ENCODE results near the gene PZP. TPM values are rescaled to one million over a fixed set of nuclear protein-coding genes. Genes with fewer than 3 reads are reported as not detected.

The PZP gene
- total RNA-seq, 4 donors from 2014 or later, result 0.15 TPM; not detected in 3

DNA sequence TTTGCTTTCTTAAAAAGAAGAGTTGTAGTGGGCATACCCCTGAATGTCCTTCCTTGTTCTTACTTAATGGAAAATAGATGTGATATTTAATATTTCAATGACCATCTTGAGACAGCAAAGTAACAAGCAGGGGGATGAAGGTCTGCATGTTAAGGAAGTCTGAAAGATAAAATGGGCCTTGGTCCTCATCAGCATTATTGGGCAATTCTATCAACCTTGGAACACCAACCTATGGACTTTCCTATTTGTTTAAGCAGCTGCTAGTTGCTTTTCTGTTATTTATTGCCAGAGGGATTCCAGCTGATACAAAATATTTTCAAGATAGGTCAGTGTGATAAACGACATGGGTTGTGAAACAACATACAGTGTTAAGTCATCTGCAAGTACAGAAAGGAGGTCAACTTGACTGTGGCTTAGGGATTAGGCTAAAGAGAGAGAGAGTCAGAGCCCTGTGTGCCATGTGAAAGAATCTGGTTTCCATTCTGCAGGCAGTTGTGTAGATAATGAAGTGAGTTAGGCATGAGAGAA lies 76.1 kb downstream of the PZP start:
- WGBS, result 50% methylated on average over 1 of the region's 1 CpG
- no peaks in the 10 kb centered on the region for H3K9me3 ChIP-seq
- no peak overlapping the region for H3K27ac ChIP-seq
- H3K36me3 ChIP-seq, result no peaks in the 10 kb centered on the region
- no peak overlapping the region for H3K4me3 ChIP-seq
- H3K4me1 ChIP-seq, result no peaks in the 10 kb centered on the region
- no peak for DNase-seq (ENCODE audit: low spot score in 2 of 2)
- H3K27me3 ChIP-seq, result no peaks in the 10 kb centered on the region
- TF ChIP-seq POLR2A (IDR thresholded peaks at IDR 0.05), result no peak
- TF ChIP-seq POLR2AphosphoS5 (IDR thresholded peaks at IDR 0.05), result no peak
- no peak for TF ChIP-seq EP300 (IDR thresholded peaks at IDR 0.05)

DNA sequence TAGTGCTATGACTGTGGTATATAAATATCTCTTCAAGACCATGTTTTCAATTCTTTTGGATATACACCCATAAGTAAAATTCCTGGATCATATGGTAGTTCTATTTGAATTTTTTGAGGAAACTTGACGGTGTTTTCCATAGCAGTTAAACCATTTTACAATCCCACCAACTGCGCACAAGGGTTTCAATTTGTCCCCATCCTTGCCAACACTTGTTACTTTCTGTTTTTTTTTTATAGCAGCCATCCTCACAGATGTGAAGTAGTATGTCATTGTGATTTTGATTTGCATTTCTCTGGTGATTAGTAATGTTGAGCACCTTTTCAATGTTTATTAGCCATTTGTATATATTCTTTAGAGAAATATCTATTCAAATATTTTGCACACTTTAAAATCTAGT lies 78.0 kb downstream of the PZP start:
- no peak overlapping the region for H3K4me3 ChIP-seq
- no peak for DNase-seq (ENCODE audit: low spot score in 2 of 2)
- no peak for TF ChIP-seq POLR2AphosphoS5 (IDR thresholded peaks at IDR 0.05)
- no peak for TF ChIP-seq EP300 (IDR thresholded peaks at IDR 0.05)
- no peak for TF ChIP-seq POLR2A (IDR thresholded peaks at IDR 0.05)
- H3K36me3 ChIP-seq, result no peaks in the 10 kb centered on the region
- H3K27me3 ChIP-seq, result no peaks in the 10 kb centered on the region
- H3K27ac ChIP-seq, result no peak overlapping the region
- H3K4me1 ChIP-seq, result no peaks in the 10 kb centered on the region
- H3K9me3 ChIP-seq, result no peaks in the 10 kb centered on the region
- WGBS, result 92% methylated on average over 2 of the region's 2 CpGs

DNA sequence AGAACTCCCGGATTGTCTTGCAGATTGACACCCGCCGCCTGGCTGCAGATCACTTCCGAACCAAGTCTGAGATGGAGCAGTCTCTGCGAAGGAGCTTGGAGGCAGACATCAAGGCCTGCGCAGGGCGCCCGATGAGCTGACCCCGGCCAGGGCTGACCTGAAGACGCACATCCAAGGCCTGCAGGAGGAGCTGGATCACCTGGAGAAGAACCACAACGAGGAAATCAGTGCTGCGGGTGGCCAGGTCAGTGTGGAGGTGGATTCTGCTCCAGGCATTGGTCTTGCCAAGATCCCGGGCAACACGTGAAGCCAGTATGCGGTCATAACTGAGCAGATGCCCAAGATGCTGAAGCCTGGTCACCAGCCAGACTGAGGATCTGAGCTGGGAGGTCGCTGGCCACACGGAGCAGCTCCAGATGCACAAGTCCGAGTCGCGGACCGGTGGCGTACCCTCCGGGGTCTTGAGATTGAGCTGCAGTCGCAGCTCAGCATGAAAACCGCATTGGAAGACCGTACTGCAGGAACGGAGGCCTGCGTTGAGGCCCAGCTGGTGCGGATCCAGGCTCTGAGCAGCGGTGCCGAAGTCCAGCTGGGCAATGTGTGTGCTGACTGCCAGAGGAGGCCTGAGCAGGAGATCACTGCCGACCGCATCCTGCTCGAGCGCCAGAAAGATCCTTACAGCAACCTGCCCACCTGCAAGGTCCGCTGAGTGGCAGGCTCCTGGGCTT lies 80.1 kb downstream of the PZP start:
- DNase-seq (ENCODE audit: low spot score in 2 of 2), result no peak
- WGBS, result 94% methylated on average over 17 of the region's 36 CpGs
- Histone ChIP-seq H3K36me3 (no peaks in the 10 kb centered on the region), H3K27ac (no peak overlapping the region), H3K4me1 (peaks cover 9% of the 10 kb centered on the region), H3K27me3 (no peaks in the 10 kb centered on the region), H3K9me3 (no peaks in the 10 kb centered on the region), H3K4me3 (no peak overlapping the region)
- TF ChIP-seq POLR2AphosphoS5 (IDR thresholded peaks at IDR 0.05), result no peak
- TF ChIP-seq POLR2A (IDR thresholded peaks at IDR 0.05), result no peak
- no peak for TF ChIP-seq EP300 (IDR thresholded peaks at IDR 0.05)
- TF ChIP-seq, protein P1, sequence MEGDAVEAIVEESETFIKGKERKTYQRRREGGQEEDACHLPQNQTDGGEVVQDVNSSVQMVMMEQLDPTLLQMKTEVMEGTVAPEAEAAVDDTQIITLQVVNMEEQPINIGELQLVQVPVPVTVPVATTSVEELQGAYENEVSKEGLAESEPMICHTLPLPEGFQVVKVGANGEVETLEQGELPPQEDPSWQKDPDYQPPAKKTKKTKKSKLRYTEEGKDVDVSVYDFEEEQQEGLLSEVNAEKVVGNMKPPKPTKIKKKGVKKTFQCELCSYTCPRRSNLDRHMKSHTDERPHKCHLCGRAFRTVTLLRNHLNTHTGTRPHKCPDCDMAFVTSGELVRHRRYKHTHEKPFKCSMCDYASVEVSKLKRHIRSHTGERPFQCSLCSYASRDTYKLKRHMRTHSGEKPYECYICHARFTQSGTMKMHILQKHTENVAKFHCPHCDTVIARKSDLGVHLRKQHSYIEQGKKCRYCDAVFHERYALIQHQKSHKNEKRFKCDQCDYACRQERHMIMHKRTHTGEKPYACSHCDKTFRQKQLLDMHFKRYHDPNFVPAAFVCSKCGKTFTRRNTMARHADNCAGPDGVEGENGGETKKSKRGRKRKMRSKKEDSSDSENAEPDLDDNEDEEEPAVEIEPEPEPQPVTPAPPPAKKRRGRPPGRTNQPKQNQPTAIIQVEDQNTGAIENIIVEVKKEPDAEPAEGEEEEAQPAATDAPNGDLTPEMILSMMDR (IDR thresholded peaks at IDR 0.05), result no peak

DNA sequence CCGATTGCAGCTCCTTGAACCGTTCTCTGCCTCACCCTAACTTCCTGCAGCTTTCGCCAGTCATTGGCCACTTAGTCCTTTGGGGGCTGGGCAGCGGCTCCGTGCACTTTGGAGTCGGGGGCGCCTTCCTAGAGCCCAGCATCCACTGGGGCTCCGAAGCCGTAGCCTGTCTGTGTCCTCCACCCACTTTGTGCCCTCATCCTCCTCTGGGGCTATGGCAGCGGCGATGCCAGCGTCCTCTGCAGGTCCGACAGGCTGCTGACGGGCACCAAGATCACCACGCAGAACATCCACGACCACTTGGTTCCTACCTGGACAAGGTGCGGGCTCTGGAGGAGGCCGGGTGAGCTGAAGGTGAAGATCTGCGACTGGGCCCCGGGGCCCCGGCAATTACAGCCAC lies 80.7 kb downstream of the PZP start:
- no peak overlapping the region for H3K27ac ChIP-seq
- no peak for TF ChIP-seq POLR2A (IDR thresholded peaks at IDR 0.05)
- TF ChIP-seq EP300 (IDR thresholded peaks at IDR 0.05), result no peak
- TF ChIP-seq, protein P1 (IDR thresholded peaks at IDR 0.05), result no peak
- no peak for TF ChIP-seq POLR2AphosphoS5 (IDR thresholded peaks at IDR 0.05)
- DNase-seq (ENCODE audit: low spot score in 2 of 2), result no peak
- peaks cover 12% of the 10 kb centered on the region for H3K4me1 ChIP-seq
- over 99% methylated on average over 18 of the region's 21 CpGs for WGBS
- no peaks in the 10 kb centered on the region for H3K27me3 ChIP-seq
- no peaks in the 10 kb centered on the region for H3K9me3 ChIP-seq
- H3K36me3 ChIP-seq, result no peaks in the 10 kb centered on the region
- H3K4me3 ChIP-seq, result no peak overlapping the region

DNA sequence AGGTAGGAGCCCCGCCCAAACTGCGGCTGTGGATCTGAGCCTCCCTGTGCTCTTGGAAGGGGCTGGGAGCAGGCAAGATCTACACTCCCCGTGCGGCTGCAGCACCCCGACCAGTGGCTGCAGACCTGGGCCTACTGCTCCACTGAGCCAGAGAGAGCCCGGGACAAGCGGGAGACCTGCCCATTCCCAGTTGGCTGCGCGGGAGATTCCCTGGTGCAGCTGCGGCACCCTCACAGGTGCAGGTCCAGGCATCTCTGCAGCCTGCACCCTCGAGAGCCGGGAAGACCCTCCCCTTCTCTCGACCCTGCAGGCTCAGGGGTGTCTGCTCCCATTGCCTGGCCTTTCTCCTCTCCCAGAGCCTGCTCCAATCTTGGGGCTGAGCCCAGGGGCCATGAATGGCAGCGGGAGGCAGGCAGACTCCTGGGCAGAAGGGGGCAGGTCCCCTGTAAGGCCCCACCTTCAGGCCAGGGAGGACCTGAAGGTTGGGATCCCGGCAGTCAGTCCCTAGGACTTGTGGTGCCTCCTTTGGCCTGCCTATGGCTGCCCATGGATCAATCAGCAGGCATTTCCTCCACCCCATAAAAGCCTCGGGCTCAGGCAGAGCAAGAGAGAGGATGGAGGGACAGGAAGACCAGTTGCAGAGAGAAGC lies 83.7 kb downstream of the PZP start:
- TF ChIP-seq, protein P1 (IDR thresholded peaks at IDR 0.05), result no peak
- no peak for TF ChIP-seq EP300 (IDR thresholded peaks at IDR 0.05)
- peaks cover 12% of the 10 kb centered on the region for H3K4me1 ChIP-seq
- no peaks in the 10 kb centered on the region for H3K27me3 ChIP-seq
- no peaks in the 10 kb centered on the region for H3K9me3 ChIP-seq
- no peak for DNase-seq (ENCODE audit: low spot score in 2 of 2)
- 100% methylated on average over 2 of the region's 16 CpGs for WGBS
- H3K4me3 ChIP-seq, result peak overlapping the region; percentile 29
- H3K27ac ChIP-seq, result peak overlapping the region; percentile 29
- no peaks in the 10 kb centered on the region for H3K36me3 ChIP-seq

DNA sequence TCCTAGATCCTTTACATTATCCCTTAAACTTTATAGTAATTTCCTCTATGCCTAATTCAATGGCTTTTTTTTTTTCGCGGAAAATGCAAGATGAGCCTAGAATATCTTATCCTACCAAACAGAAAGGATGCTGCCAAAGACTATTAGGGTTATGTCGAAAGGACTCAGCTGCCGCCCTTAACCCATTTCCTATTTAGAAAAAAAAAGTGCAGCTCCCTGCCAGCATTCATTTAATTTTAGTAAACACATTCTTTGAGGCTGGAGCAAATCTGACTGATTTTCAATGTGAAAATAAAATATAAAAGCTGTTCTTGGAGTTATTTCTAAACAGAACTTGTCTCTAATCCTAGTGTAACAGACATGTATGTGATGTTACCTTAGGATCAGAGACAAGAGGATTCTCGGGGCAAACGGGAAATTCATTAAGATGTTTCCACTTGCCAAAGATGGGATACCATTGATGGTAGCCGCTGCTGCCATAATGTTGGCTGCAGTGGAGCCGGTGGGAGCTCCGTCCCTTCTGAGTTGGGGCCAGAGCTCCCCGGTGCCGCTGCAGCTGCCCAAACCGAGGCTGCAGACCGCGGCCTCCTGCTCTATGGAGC lies 84.3 kb downstream of the PZP start:
- Histone ChIP-seq H3K4me3 (peak overlapping the region; percentile 29), H3K4me1 (peaks cover 13% of the 10 kb centered on the region)

More for the DNA sequence above, 84.3 kb downstream of the PZP start:
- H3K27ac ChIP-seq, result peak overlapping the region; percentile 29
- H3K9me3 ChIP-seq, result no peaks in the 10 kb centered on the region
- WGBS, result 67% methylated on average over 13 of the region's 14 CpGs
- no peak for DNase-seq (ENCODE audit: low spot score in 2 of 2)
- no peaks in the 10 kb centered on the region for H3K36me3 ChIP-seq
- H3K27me3 ChIP-seq, result no peaks in the 10 kb centered on the region
- TF ChIP-seq POLR2A (IDR thresholded peaks at IDR 0.05) (no peak), EP300 (IDR thresholded peaks at IDR 0.05) (no peak), POLR2AphosphoS5 (IDR thresholded peaks at IDR 0.05) (no peak)
- TF ChIP-seq, protein P1 (IDR thresholded peaks at IDR 0.05), result no peak
